GM23248 (cell line): Measurements from ENCODE around the gene L1TD1.

Experiments used
- EZH2 ChIP-seq: fragments of 200-600 bp; sonication (generic); IDR thresholded peaks from 2 replicates; pipeline ENCODE4 v1.6.1; 2018; ENCODE audit warnings: antibody characterized with exemption, mild to moderate bottlenecking; ENCODE audit not compliant: insufficient read depth, poor library complexity, severe bottlenecking
- EZH2phosphoT487 ChIP-seq: fragments of 200-600 bp; sonication (generic); IDR thresholded peaks from 2 replicates; pipeline ENCODE4 v1.6.1; 2018; ENCODE audit warnings: antibody characterized with exemption, moderate library complexity, mild to moderate bottlenecking, low read depth; ENCODE audit not compliant: insufficient read depth

- TF ChIP-seq EZH2 (no peak), EZH2phosphoT487 (no peak)
These were observed 13.1 kb upstream of the L1TD1 start for GRCh38 chr1:62181532-62181931.
